H1 (cell line): ENCODE data around the gene SLC44A1. TPM values are rescaled to one million over a fixed set of nuclear protein-coding genes. Genes with fewer than 3 reads are reported as not detected.

Experiments
- BCL11A ChIP-seq, 2 experiments: IDR thresholded peaks; one replicate each; pipeline ENCODE4 v1.6.1; 2011; ENCODE audit warnings: low read depth in 2 of 2, low read length in 2 of 2, mild to moderate bottlenecking in 2 of 2
- CEBPB ChIP-seq: IDR thresholded peaks from 2 replicates; pipeline ENCODE4 v1.6.1; 2012; ENCODE audit warnings: low read depth, low read length
- NRF1 ChIP-seq: IDR thresholded peaks from 2 replicates; pipeline ENCODE4 v1.6.1; 2011; ENCODE audit warnings: mild to moderate bottlenecking, low read depth, low read length, improper control_type of control experiment
- TBP ChIP-seq: IDR thresholded peaks from 2 replicates; pipeline ENCODE4 v1.6.1; 2011; ENCODE audit warnings: low read depth, low read length, improper control_type of control experiment
- polyA plus RNA-seq, 7 experiments: library from polyadenylated mRNA; depleted of rRNA in 3 of 7; stranded (reverse) in 5 of 7; unstranded in 2 of 7; fragments of >200 nt in 5 of 7; fragments of 200-250 nt in 2 of 7; gene quantifications; 1 replicate in 5 of 7; 2 replicates in 1 of 7; 4 replicates in 1 of 7; pipeline versions ENCODE4 v1.2.1 to v1.2.3, GENCODE V29; 2011 to 2013; ENCODE audit warnings: missing spikeins in 2 of 7, mixed read lengths in 2 of 7
- total RNA-seq: library from RNA; stranded (reverse); fragmentation: NEBNext Ultra II Directional; extraction: Animal tissue kit (Norgen Biotek cat#: 25700); gene quantifications from 2 replicates; pipeline ENCODE4 v1.2.1, GENCODE V29; 2021
- TF ChIP-seq, protein P1 (sequence below): IDR thresholded peaks from 2 replicates; pipeline ENCODE4 v1.6.1; 2011; ENCODE audit warnings: low read depth, mild to moderate bottlenecking, low read length; ENCODE audit not compliant: insufficient read depth
- TF ChIP-seq, protein P2 (sequence below): IDR thresholded peaks from 2 replicates; pipeline ENCODE4 v1.6.1; 2012; ENCODE audit warnings: inconsistent platforms

The SLC44A1 gene
- total and polyA plus RNA-seq, 2 of the 8 experiments (the other 6 are each of a cell fraction or from before 2014, with no cell fraction given): 30.5 to 71.2 TPM

DNA sequence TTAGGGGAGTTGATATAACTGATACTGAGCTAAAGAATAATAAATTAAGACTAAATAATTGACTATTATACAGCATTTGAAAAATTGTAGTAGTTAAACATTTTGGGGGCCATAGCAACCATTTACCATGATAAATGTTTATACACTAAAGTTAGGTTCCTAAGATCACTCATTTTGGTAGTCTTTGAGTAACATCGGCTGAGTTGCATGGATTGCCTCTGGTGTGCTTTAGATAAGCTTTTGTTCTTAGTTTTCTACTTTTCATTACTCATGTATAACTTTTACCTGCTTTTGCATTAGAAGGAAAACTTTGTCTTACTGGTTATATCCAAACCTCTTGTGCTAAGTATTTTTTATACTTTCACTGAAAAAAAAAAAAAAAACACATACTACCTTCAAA is 101.2 kb downstream of the SLC44A1 start (continued):
- TF ChIP-seq, protein P1, sequence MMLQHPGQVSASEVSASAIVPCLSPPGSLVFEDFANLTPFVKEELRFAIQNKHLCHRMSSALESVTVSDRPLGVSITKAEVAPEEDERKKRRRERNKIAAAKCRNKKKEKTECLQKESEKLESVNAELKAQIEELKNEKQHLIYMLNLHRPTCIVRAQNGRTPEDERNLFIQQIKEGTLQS: no peak
- TF ChIP-seq CEBPB: no peak
- TF ChIP-seq, protein P2, sequence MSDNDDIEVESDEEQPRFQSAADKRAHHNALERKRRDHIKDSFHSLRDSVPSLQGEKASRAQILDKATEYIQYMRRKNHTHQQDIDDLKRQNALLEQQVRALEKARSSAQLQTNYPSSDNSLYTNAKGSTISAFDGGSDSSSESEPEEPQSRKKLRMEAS: no peak
- TF ChIP-seq TBP: no peak
- no peak for TF ChIP-seq NRF1
- TF ChIP-seq BCL11A (IDR thresholded peaks at IDR 0.05; ENCODE audit: low read depth in 2 of 2, low read length in 2 of 2): no peak
